Adipose tissue (tissue), 3 donors: ENCODE measurements around the gene VDAC2. TPM values are rescaled to one million over a fixed set of nuclear protein-coding genes. Genes with fewer than 3 reads are reported as not detected.

Experiments used
- H3K27ac ChIP-seq: one replicate; pipeline ENCODE4 v1.5.1; 2013; ENCODE audit warnings: low read depth, low read length
- WGBS, 3 donors: extraction: QIAGEN DNeasy Blood & Tissue Kit; methylation state at CpG; one replicate each; pipeline ENCODE4 v1.1.7; 2013; 5-methylcytosine and 5-hydroxymethylcytosine counted together
- polyA plus RNA-seq, 3 donors: library from polyadenylated mRNA; stranded (reverse); fragments of 200-250 nt; gene quantifications; one replicate each; pipeline ENCODE4 v1.2.3, GENCODE V29; 2013
- donor health status: healthy with polysubstance abuse.
- donor health status: Bipolar disorder and iron deficiency.
- donor health status: healthy.

Gene VDAC2
- polyA plus RNA-seq, 3 donors = 117 to 169 (median 135) TPM

- H3K27ac ChIP-seq = no peak overlapping the region
- 89 to 92% (median 89%) methylated on average over 11 of the region's 11 CpGs for WGBS, 3 donors
These were observed 28.6 kb downstream of the VDAC2 start for GRCh38 chr10:75239096-75239790.

GRCh38 chr10:75240329-75241076, 29.9 kb downstream of the VDAC2 start:
- WGBS, 3 donors = 86 to 94% (median 93%) methylated on average over 12 of the region's 12 CpGs
- H3K27ac ChIP-seq = no peak overlapping the region

GRCh38 chr10:75243426-75243825, 32.8 kb downstream of the VDAC2 start:
- 85 to 95% (median 92%) methylated on average over 10 of the region's 10 CpGs for WGBS, 3 donors
- H3K27ac ChIP-seq = no peak overlapping the region

GRCh38 chr10:75244487-75245353, 34.1 kb downstream of the VDAC2 start:
- H3K27ac ChIP-seq = no peak overlapping the region
- WGBS, 3 donors = 78 to 83% (median 79%) methylated on average over 8 of the region's 8 CpGs

- H3K27ac ChIP-seq = no peak overlapping the region
- 78 to 87% (median 81%) methylated on average over 10 of the region's 10 CpGs for WGBS, 3 donors
These were observed 35.0 kb downstream of the VDAC2 start for GRCh38 chr10:75245354-75246250.

GRCh38 chr10:75246506-75246905, 35.9 kb downstream of the VDAC2 start:
- no peak overlapping the region for H3K27ac ChIP-seq
- 90 to 97% (median 91%) methylated on average over 6 of the region's 6 CpGs for WGBS, 3 donors

GRCh38 chr10:75247797-75248196, 37.2 kb downstream of the VDAC2 start:
- no peak overlapping the region for H3K27ac ChIP-seq
- WGBS, 3 donors = 85 to 90% (median 87%) methylated on average over 5 of the region's 5 CpGs

- 88 to 93% (median 89%) methylated on average over 3 of the region's 3 CpGs for whole genome bisulfite sequencing, 3 donors
- no peak overlapping the region for H3K27ac ChIP-seq
These were observed 40.3 kb downstream of the VDAC2 start for GRCh38 chr10:75250934-75251333.

- H3K27ac ChIP-seq = no peak overlapping the region
- 88 to 100% (median 97%) methylated on average over 1 of the region's 1 CpG for WGBS, 3 donors
These were observed 43.0 kb downstream of the VDAC2 start for GRCh38 chr10:75253281-75254220.

- no peak overlapping the region for H3K27ac ChIP-seq
- WGBS, 3 donors = 96 to 100% (median 98%) methylated on average over 2 of the region's 2 CpGs
These were observed 44.1 kb downstream of the VDAC2 start for GRCh38 chr10:75254739-75255138.

- WGBS, 3 donors = 62 to 76% (median 65%) methylated on average over 3 of the region's 3 CpGs
- no peak overlapping the region for H3K27ac ChIP-seq
These were observed 50.4 kb downstream of the VDAC2 start for GRCh38 chr10:75260990-75261389.

GRCh38 chr10:75261813-75262705, 51.5 kb downstream of the VDAC2 start:
- 16 to 81% (median 71%) methylated on average over 25 of the region's 25 CpGs for WGBS, 3 donors
- H3K27ac ChIP-seq = no peak overlapping the region

- H3K27ac ChIP-seq = no peak overlapping the region
- WGBS, 3 donors = 78 to 100% (median 96%) methylated on average over 1 of the region's 1 CpG
These were observed 53.2 kb downstream of the VDAC2 start for GRCh38 chr10:75263806-75264205.

- 49 to 79% (median 54%) methylated on average over 6 of the region's 6 CpGs for WGBS, 3 donors
- no peak overlapping the region for H3K27ac ChIP-seq
These were observed 55.3 kb downstream of the VDAC2 start for GRCh38 chr10:75265856-75266255.

- WGBS, 3 donors = 83 to 91% (median 90%) methylated on average over 5 of the region's 5 CpGs
These were observed 56.3 kb downstream of the VDAC2 start for GRCh38 chr10:75266945-75267344.

GRCh38 chr10:75269605-75270004, 59.0 kb downstream of the VDAC2 start:
- H3K27ac ChIP-seq = no peak overlapping the region
- 83 to 89% (median 85%) methylated on average over 5 of the region's 5 CpGs for WGBS, 3 donors

More at GRCh38 chr10:75266945-75267344, 56.3 kb downstream of the VDAC2 start:
- no peak overlapping the region for H3K27ac ChIP-seq
